CMK (cell line): ENCODE measurements around the gene MMP10.

Experiments used
- DNase-seq: peaks from one replicate; pipeline ENCODE4 v3.0.0-alpha.2; 2010; ENCODE audit warnings: low read depth

The MMP10 gene

DNA sequence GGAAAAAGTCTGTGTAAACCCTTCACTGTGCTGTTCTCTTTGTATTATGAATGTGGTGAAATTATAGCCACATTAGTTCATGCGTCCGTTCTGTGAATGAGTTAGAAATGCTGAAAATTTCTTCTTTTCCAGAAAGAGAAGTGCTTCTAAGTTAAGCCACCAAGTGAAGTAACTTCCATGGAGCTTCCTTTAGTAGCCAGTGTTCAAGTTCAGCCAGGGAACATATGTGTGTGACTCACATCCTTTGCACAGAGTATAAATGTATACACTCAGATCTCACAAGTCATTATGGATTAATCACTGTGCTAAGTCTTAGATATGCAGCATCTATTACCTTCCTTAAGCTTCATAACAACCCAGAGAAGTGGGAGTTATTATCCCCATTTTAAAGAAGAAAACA, 52.5 kb downstream of the MMP10 start:
- no peak for DNase-seq

DNA sequence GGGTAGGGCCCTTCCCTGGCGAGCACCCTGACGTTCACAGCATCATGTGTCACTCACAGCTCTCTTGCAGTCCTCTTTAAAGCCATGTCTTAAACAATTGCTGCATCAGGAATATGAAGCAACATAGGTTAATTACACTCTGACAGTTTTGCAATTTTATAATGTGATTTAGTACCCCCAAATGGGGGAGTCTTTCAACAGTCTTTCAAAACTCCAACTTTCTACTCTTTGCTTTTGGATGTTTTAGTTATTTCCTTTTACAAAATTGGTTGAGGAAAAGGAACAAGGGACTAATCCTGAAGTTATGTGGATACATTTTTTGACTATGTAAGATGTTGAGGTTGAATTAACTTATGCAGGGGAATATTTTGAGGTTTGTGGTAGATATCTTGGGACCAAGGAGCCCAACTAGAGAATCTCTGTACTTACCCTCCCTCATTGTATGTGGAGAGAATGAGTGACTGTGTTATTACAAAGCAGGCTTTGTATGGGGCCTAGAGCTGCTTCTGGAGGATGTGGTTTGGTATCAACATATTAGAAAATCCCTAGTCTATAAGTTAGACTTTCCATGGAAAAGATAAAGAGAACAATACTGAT, 55.4 kb downstream of the MMP10 start, which contains the start of gene MMP8:
MMP8 (minus strand) TSS at position 51 of the 597 bp plus-strand sequence. CDS start 99 bp downstream, outside the sequence.
- no peak for DNase-seq

DNA sequence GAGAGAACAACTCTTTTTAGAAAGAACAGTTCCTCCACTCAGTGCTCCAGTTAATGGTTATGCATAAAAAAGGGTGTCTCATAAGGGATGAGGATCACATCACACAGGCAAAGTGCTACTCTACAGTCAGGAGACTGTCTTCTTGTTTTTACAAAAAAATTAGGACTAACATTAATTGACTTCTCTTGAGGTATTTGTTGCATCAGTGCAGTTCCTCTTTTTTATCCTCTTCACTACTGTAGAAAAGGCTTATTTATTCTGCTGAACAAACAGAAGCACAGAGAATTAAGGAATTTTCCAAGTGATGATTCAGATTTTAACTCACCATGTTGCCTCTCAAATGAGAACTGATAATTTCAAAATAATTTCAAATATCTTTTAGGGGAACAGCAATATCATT, 57.6 kb downstream of the MMP10 start:
- no peak for DNase-seq
